Subcutaneous adipose tissue (tissue), 4 donors: ENCODE data around the gene RNF151. TPM values are rescaled to one million over a fixed set of nuclear protein-coding genes. Genes with fewer than 3 reads are reported as not detected.

ENCODE experiments used
- CTCF ChIP-seq: fragments of 450-650 bp; IDR thresholded peaks from one replicate; pipeline ENCODE4 v1.5.1; 2016; ENCODE audit warnings: low read depth, mild to moderate bottlenecking, control low read depth, antibody characterized with exemption, moderate library complexity
- total RNA-seq, 4 donors: library from RNA; depleted of rRNA; stranded (reverse); fragments of >200 nt; gene quantifications; one replicate each; pipeline ENCODE4 v1.1.0, GENCODE V29; 2016

RNF151 gene
- total RNA-seq, 4 donors from 2014 or later, result not detected

GRCh38 chr16:1959269-1960039, 7.2 kb upstream of the RNF151 start, which contains the start of gene NDUFB10:
NDUFB10 (plus strand) TSS chr16:1959538; CDS start chr16:1959625, 87 bp downstream.
- no peak for TF ChIP-seq CTCF

GRCh38 chr16:1960665-1961630, 5.7 kb upstream of the RNF151 start:
- no peak for TF ChIP-seq CTCF

- TF ChIP-seq CTCF, result no peak
Measured at GRCh38 chr16:1961651-1962067, 5.0 kb upstream of the RNF151 start.

GRCh38 chr16:1963806-1964505, 2.7 kb upstream of the RNF151 start:
- TF ChIP-seq CTCF, result no peak

GRCh38 chr16:1964506-1965395, 1.9 kb upstream of the RNF151 start, which contains the start of gene RPS2:
RPS2 (minus strand) TSS chr16:1964826; CDS start chr16:1964625, 201 bp downstream.
- no peak for TF ChIP-seq CTCF

GRCh38 chr16:1965396-1966001, 1.2 kb upstream of the RNF151 start:
- no peak for TF ChIP-seq CTCF
